RWPE2 (cell line): Measurements from ENCODE around the gene GALNT2.

Experiments used
- ATAC-seq: fragments of 200-7000 bp; cut with Tn5 transposase; 3 replicates; pipeline ENCODE4 v1.9.1; 2021; ENCODE audit warnings: low read depth
- DNase-seq: peaks from one replicate; pipeline ENCODE4 v3.0.0-alpha.2; 2020; ENCODE audit warnings: low spot score
- H3K27ac ChIP-seq: fragments of 450-650 bp; 2 replicates; pipeline ENCODE4 v1.5.1; 2017; ENCODE audit warnings: mild to moderate bottlenecking; ENCODE audit not compliant: poor library complexity, severe bottlenecking
- H3K27me3 ChIP-seq: fragments of 250-450 bp; sonication (Bioruptor Pico); 2 replicates; pipeline ENCODE4 v1.5.1; 2021; ENCODE audit warnings: mild to moderate bottlenecking, moderate library complexity; ENCODE audit not compliant: insufficient read depth, poor library complexity, severe bottlenecking
- H3K36me3 ChIP-seq: fragments of 250-450 bp; sonication (Bioruptor Pico); 2 replicates; pipeline ENCODE4 v1.5.1; 2020; ENCODE audit warnings: low read depth, mild to moderate bottlenecking, moderate library complexity
- H3K4me1 ChIP-seq: fragments of 250-450 bp; sonication (Bioruptor Pico); 2 replicates; pipeline ENCODE4 v1.5.1; 2021; ENCODE audit warnings: mild to moderate bottlenecking, moderate library complexity; ENCODE audit not compliant: insufficient read depth, poor library complexity, severe bottlenecking
- H3K4me3 ChIP-seq: fragments of 250-450 bp; sonication (Bioruptor Pico); 2 replicates; pipeline ENCODE4 v1.5.1; 2021; ENCODE audit warnings: mild to moderate bottlenecking, moderate library complexity; ENCODE audit not compliant: severe bottlenecking
- H3K9me3 ChIP-seq: fragments of 250-450 bp; sonication (Bioruptor Pico); 2 replicates; pipeline ENCODE4 v1.5.1; 2021; ENCODE audit warnings: mild to moderate bottlenecking, moderate library complexity; ENCODE audit not compliant: severe bottlenecking
- TF ChIP-seq, protein P1 (sequence below): fragments of 450-650 bp; IDR thresholded peaks from one replicate; pipeline ENCODE4 v1.5.1; 2017; ENCODE audit warnings: mild to moderate bottlenecking, moderate library complexity; ENCODE audit not compliant: poor library complexity, severe bottlenecking

GALNT2 gene

GRCh38 chr1:230248016-230248888 lies 181.2 kb downstream of the GALNT2 start:
- TF ChIP-seq, protein P1, sequence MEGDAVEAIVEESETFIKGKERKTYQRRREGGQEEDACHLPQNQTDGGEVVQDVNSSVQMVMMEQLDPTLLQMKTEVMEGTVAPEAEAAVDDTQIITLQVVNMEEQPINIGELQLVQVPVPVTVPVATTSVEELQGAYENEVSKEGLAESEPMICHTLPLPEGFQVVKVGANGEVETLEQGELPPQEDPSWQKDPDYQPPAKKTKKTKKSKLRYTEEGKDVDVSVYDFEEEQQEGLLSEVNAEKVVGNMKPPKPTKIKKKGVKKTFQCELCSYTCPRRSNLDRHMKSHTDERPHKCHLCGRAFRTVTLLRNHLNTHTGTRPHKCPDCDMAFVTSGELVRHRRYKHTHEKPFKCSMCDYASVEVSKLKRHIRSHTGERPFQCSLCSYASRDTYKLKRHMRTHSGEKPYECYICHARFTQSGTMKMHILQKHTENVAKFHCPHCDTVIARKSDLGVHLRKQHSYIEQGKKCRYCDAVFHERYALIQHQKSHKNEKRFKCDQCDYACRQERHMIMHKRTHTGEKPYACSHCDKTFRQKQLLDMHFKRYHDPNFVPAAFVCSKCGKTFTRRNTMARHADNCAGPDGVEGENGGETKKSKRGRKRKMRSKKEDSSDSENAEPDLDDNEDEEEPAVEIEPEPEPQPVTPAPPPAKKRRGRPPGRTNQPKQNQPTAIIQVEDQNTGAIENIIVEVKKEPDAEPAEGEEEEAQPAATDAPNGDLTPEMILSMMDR: no peak
- Histone ChIP-seq H3K4me1 (no peaks in the 10 kb centered on the region), H3K9me3 (no peaks in the 10 kb centered on the region), H3K27ac (no peak overlapping the region), H3K36me3 (no peaks in the 10 kb centered on the region), H3K4me3 (no peak overlapping the region), H3K27me3 (no peaks in the 10 kb centered on the region)
- DNase-seq (no peak), ATAC-seq (no peak)

DNA sequence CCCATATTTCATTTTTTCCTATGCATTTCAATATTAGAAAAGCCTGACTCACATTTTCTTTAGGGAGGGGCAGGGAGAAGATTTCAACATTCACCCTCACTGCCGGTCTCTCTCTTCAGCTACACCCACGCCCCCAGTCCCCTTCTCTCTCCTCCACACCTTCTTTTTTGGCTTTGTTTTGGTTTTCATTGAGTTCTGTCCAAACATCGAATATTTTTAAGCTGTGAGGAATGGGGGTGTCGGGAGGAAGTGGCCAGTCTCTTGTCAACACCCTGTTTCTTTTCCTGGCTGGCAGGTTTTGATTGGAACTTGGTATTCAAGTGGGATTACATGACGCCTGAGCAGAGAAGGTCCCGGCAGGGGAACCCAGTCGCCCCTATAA lies 181.8 kb downstream of the GALNT2 start:
- DNase-seq (no peak), ATAC-seq (no peak)
- H3K4me3 ChIP-seq: no peak overlapping the region
- no peaks in the 10 kb centered on the region for H3K9me3 ChIP-seq
- H3K27ac ChIP-seq: no peak overlapping the region
- H3K27me3 ChIP-seq: no peaks in the 10 kb centered on the region
- TF ChIP-seq, protein P1: no peak
- no peaks in the 10 kb centered on the region for H3K4me1 ChIP-seq
- no peaks in the 10 kb centered on the region for H3K36me3 ChIP-seq

GRCh38 chr1:230249695-230250480 lies 182.8 kb downstream of the GALNT2 start:
- H3K27me3 ChIP-seq: no peaks in the 10 kb centered on the region
- H3K4me1 ChIP-seq: no peaks in the 10 kb centered on the region
- TF ChIP-seq, protein P1: no peak
- H3K27ac ChIP-seq: no peak overlapping the region
- no peaks in the 10 kb centered on the region for H3K9me3 ChIP-seq
- H3K4me3 ChIP-seq: no peak overlapping the region
- DNase-seq (no peak), ATAC-seq (no peak)
- no peaks in the 10 kb centered on the region for H3K36me3 ChIP-seq

- Histone ChIP-seq H3K36me3 (no peaks in the 10 kb centered on the region), H3K4me3 (no peak overlapping the region), H3K27ac (no peak overlapping the region), H3K9me3 (no peaks in the 10 kb centered on the region), H3K4me1 (no peaks in the 10 kb centered on the region), H3K27me3 (no peaks in the 10 kb centered on the region)
- TF ChIP-seq, protein P1: no peak
- ATAC-seq: no peak
- no peak for DNase-seq
These were observed 183.6 kb downstream of the GALNT2 start for GRCh38 chr1:230250666-230251065.
